OCI-LY7 (cell line): ENCODE results near the gene RNF167.

Source experiments
- CTCF ChIP-seq: fragments of 200-600 bp; sonication (generic); conservative IDR thresholded peaks from 2 replicates; pipeline ENCODE4 v1.5.1; 2014; ENCODE audit warnings: mild to moderate bottlenecking, antibody characterized with exemption, low read length, moderate library complexity, mixed read lengths
- EZH2phosphoT487 ChIP-seq: fragments of 200-600 bp; sonication (generic); IDR thresholded peaks from 2 replicates; pipeline ENCODE4 v1.6.1; 2018; ENCODE audit warnings: low read depth, borderline replicate concordance, mild to moderate bottlenecking, mixed run types, antibody characterized with exemption, low read length, moderate library complexity, mixed read lengths

- TF ChIP-seq CTCF (no peak), EZH2phosphoT487 (no peak)
Observed at GRCh38 chr17:4908301-4908700, 31.8 kb upstream of the RNF167 start.
